Measurements from ENCODE around the gene EEIG2. TPM values are rescaled to one million over a fixed set of nuclear protein-coding genes. Genes with fewer than 3 reads are reported as not detected.

EEIG2 gene
- total and polyA plus RNA-seq, 2 donors (not counting 3 experiments of a cell fraction or from before 2014, with no cell fraction given): 2.5 to 7.2 TPM

DNA sequence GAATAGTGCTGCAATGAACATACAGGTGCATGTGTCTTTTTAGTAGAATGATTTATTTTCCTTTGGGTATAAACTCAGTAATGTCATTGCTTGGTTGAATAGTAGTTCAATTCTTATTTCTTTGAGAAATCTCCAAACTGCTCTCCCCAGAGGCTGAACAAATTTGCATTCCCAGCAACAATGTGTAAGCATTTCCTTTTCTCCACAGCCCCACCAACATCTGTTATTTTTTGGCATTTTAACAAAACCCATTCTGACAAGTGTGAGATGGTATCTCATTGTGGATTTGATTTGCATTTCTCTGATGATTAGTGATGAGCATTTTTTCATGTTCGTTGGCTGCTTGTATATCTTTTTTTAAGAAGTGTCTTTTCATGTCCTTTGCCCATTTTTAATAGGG, 21.9 kb upstream of the EEIG2 start:
- intact Hi-C loops (cut with micrococcal nuclease) (no loop called here), dilution Hi-C loops (cut with MboI; ENCODE audit: extremely low pct_ligation_motif_present, low sequenced_read_pairs) (no loop called here)
- ChIA-PET POLR2A (no interaction called here), CTCF (no interaction called here)
- Histone ChIP-seq H3K9me3 (replicated peaks; ENCODE audit: control insufficient read depth, insufficient read depth, low read length) (no peaks in the 10 kb centered on the region), H3K27ac (ENCODE audit: insufficient read depth, low read depth, low read length) (no peak overlapping the region), H3K27me3 (ENCODE audit: control insufficient read depth in 2 of 2, insufficient read depth in 2 of 2, low read length in 2 of 2) (peaks cover 6 to 14% of the 10 kb centered on the region in 2 experiments), H3K9ac (replicated peaks; ENCODE audit: extremely low read depth, insufficient read depth, low read length) (no peak overlapping the region), H3K9me1 (replicated peaks; ENCODE audit: control insufficient read depth, extremely low read depth, insufficient read depth, low read length) (no peaks in the 10 kb centered on the region), H3K4me3 (replicated peaks in 1 of 3; ENCODE audit: insufficient read depth in 1 of 3, low read depth in 1 of 3, low read length in 3 of 3) (no peak overlapping the region), H3K79me2 (ENCODE audit: control insufficient read depth, insufficient read depth, low read length) (no peaks in the 10 kb centered on the region), H4K20me1 (replicated peaks; ENCODE audit: control insufficient read depth, extremely low read depth, insufficient read depth, low read length) (no peaks in the 10 kb centered on the region), H3K36me3 (ENCODE audit: control insufficient read depth in 2 of 2, extremely low read depth in 1 of 2, insufficient read depth in 2 of 2, low read length in 2 of 2) (no peaks in the 10 kb centered on the region), H2AFZ (ENCODE audit: low read depth, low read length) (no peak overlapping the region), H3K4me1 (ENCODE audit: control insufficient read depth, extremely low read depth, insufficient read depth, low read length) (no peaks in the 10 kb centered on the region), H3K4me2 (ENCODE audit: insufficient read depth, low read length) (no peak overlapping the region)
- TF ChIP-seq MYC (IDR thresholded peaks at IDR 0.05; ENCODE audit: low read depth, low read length) (no peak), JUN (IDR thresholded peaks at IDR 0.05; ENCODE audit: borderline replicate concordance, insufficient read depth, insufficient read length, low read depth) (no peak), POLR2AphosphoS5 (IDR thresholded peaks at IDR 0.05; ENCODE audit: insufficient read depth, low read depth, low read length) (no peak), EZH2 (IDR thresholded peaks at IDR 0.05; ENCODE audit: borderline replicate concordance, low read depth, low read length, severe bottlenecking) (no peak), GATA2 (IDR thresholded peaks at IDR 0.05; ENCODE audit: insufficient read depth, insufficient read length, low read depth, low read length) (no peak), FOS (IDR thresholded peaks at IDR 0.05; ENCODE audit: borderline replicate concordance, insufficient read depth, low read length) (no peak), POLR2A (IDR thresholded peaks at IDR 0.05; ENCODE audit: low read depth, low read length) (no peak)
- TF ChIP-seq, protein P1, sequence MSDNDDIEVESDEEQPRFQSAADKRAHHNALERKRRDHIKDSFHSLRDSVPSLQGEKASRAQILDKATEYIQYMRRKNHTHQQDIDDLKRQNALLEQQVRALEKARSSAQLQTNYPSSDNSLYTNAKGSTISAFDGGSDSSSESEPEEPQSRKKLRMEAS (IDR thresholded peaks at IDR 0.05; ENCODE audit: insufficient read depth, insufficient read length): no peak
- TF ChIP-seq, protein P2, sequence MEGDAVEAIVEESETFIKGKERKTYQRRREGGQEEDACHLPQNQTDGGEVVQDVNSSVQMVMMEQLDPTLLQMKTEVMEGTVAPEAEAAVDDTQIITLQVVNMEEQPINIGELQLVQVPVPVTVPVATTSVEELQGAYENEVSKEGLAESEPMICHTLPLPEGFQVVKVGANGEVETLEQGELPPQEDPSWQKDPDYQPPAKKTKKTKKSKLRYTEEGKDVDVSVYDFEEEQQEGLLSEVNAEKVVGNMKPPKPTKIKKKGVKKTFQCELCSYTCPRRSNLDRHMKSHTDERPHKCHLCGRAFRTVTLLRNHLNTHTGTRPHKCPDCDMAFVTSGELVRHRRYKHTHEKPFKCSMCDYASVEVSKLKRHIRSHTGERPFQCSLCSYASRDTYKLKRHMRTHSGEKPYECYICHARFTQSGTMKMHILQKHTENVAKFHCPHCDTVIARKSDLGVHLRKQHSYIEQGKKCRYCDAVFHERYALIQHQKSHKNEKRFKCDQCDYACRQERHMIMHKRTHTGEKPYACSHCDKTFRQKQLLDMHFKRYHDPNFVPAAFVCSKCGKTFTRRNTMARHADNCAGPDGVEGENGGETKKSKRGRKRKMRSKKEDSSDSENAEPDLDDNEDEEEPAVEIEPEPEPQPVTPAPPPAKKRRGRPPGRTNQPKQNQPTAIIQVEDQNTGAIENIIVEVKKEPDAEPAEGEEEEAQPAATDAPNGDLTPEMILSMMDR (IDR thresholded peaks at IDR 0.05; ENCODE audit: extremely low read depth in 1 of 2, insufficient read depth in 1 of 2, low read depth in 1 of 2, low read length in 2 of 2): no peak
- DNase-seq (ENCODE audit: low read depth, low spot score): no peak
- FAIRE-seq: no peak
- no TSS peak for BruUV-seq (replicated peaks)

All from endothelial cell of umbilical vein (primary cell).